ENCODE data around the gene MYO5B.

Gene MYO5B

GRCh38 chr18:49778826-49779465 lies 416.0 kb downstream of the MYO5B start:
- TF ChIP-seq CTCF (IDR thresholded peaks at IDR 0.05; ENCODE audit: borderline replicate concordance, extremely low read depth, low read length, poor library complexity, severe bottlenecking) (no peak), EZH2 (IDR thresholded peaks at IDR 0.05; ENCODE audit: borderline replicate concordance, low read depth, low read length, severe bottlenecking) (no peak)

More at GRCh38 chr18:49778826-49779465, 416.0 kb downstream of the MYO5B start:
- Histone ChIP-seq H3K9ac (ENCODE audit: low read depth, low read length) (no peak overlapping the region), H3K27me3 (ENCODE audit: insufficient read depth, low read length, poor library complexity) (no peaks in the 10 kb centered on the region), H3K36me3 (ENCODE audit: insufficient read depth, low read length) (no peaks in the 10 kb centered on the region), H4K20me1 (ENCODE audit: insufficient read depth, low read length) (no peaks in the 10 kb centered on the region), H3K4me3 (ENCODE audit: low read depth in 1 of 2, low read length in 2 of 2) (no peak overlapping the region), H3K79me2 (ENCODE audit: insufficient read depth, low read length) (no peaks in the 10 kb centered on the region), H3K27ac (ENCODE audit: low read length) (no peak overlapping the region), H3K9me3 (ENCODE audit: insufficient read depth, low read length, severe bottlenecking) (no peaks in the 10 kb centered on the region), H3K4me1 (ENCODE audit: insufficient read depth, low read length) (0 out of 2 replicates have a peak, but pooled peaks cover 2% of the 10 kb centered on the region), H2AFZ (ENCODE audit: low read depth, low read length) (no peak overlapping the region), H3K4me2 (ENCODE audit: insufficient read depth, low read length) (no peak overlapping the region)
- DNase-seq (peak; percentile 35), ATAC-seq (ENCODE audit: insufficient read depth, low read depth) (peak; percentile 35; the same call in 2 of the 3 replicates)

Measured in DND-41 (cell line).